HG03460 (cell line): ENCODE data around the gene SLCO3A1.

Source experiments
- ATAC-seq: cut with Tn5 transposase; IDR thresholded peaks from one replicate; pipeline ENCODE4 v1.9.1; 2021; ENCODE audit not compliant: unreplicated experiment

Gene SLCO3A1

DNA sequence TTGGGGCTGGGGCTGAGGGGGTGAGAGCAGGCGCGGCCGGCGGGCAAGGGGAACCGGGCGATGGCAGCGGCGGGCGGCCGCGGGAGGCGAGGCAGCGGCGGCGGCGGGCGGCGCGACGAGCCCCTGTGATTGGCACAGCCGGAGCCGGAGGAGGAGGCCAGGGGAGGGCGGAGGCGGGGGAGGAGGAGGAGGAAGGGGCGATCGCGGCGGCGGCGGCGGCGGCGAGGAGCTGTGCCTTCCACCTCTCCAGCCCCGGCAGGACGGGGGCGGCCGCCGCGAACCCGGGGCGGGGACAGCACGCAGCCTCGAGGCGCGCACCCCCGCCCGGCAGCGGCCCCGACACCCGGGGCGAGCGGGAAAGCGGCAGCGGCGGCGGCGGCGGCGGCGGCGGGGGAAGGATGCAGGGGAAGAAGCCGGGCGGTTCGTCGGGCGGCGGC lies at the start of gene SLCO3A1:
TSS of gene SLCO3A1 (plus strand) at position 198 of the 437 bp plus-strand sequence.
- peak; percentile 8 for ATAC-seq

DNA sequence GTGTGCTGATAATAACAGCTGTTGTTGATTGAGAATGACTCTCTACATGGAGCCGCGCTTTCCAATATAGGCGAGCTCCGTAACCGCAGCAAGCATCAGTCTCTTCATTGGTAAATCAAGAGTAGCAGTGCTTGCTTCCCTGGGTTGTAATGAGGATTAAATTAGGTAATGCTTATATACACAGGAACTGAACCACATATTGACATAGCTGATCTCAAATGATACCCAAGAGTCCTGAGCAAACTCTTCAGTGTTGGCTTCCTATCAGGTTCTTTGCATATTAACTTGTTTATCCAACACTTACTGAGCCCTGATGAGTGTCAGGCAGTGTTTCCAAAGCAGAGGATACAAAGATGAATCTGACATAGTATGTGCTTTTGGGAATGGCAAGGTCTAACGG lies 46.4 kb upstream of the SLCO3A1 start:
- ATAC-seq = no peak

DNA sequence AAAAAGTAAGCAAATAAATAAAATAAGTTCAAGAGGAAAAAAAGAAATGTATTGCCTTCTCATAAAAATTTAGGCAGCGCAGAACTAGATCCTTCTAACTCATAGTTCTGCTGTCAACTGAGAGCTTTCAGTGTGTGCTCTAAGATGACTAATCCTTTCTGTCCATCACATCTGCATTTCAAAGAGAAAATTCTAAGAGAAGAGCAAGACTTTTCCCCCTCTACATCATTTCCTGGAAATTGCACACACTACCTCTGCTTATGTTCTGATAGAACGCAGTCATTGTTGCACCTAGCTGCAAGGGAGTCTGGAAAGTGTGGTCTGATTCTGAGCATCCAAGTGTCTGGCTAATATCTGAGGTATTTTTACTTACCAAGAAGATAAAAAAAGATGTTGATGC lies 39.6 kb upstream of the SLCO3A1 start:
- ATAC-seq = no peak

DNA sequence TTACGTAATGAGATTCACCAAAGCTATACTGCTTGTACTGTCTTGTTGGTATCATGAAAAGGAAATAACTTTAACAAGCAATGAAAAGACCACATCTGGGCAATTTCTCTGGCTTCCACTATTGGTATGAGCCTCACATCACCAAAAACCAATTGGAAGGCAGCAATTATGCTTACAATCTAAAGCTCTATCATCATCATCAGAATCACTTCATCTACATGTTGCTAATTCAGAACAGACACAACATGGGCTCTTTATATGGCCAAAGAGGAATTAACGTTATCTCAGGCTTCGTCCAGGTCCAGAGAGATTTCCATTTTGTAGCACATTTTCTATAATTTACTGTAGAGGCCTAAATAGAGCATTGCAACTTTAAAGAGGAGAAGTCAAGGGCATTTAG lies 36.6 kb upstream of the SLCO3A1 start:
- no peak for ATAC-seq

DNA sequence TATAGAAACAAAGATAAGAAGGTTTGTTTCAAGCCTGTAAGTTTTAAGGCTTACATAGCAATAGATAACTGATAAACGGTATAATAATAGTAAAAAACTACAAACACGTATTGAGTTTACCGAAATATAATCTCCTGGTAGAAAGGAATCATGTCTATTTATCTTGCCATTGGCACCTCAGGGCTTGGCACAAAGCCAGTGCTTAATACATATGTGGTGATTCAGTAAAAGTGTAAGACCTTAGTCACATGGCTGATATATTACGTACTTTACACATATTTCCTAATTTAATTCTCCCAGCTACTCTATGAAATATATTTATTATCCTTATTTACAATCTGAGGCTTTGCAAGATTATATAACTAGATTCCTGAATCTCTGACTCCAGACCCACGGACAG lies 32.0 kb upstream of the SLCO3A1 start:
- ATAC-seq = no peak

DNA sequence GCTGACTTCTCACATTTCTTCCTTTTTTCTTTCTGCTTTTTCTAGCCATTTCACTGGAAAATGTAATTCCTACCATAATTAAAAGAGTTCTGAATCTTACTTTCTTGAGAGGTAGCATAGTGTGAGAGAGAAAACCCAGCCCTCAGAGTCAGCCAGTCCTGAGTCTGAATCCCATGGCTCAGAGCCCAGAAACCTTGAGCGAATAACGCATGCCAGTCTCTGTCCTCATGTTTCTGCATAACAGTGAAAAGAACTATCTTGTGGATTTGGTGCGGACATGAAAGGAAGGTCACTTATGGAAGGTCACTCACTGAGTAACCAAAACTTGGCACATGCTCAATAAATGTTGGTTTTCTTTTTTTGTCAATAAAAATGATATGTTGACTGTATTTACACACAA lies 29.3 kb upstream of the SLCO3A1 start:
- no peak for ATAC-seq

DNA sequence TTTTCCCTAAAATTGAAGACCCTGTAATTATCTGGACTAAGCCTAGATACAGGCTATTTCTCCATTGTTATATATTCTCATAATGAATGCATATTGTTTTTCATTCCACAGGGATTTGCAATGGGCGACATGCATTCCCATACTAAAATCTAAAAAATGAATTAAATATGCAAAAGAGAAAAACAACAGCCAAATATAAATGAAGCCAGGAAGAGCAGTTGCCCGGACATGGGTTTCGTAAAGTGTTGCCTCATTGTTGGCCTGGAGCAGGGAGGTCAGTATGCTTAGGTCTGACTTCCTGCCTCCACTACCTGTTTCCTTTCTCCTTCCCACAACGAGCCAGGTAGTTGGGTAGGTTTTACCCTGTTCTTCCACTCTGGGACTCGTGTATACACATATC lies 27.1 kb upstream of the SLCO3A1 start:
- ATAC-seq = no peak

DNA sequence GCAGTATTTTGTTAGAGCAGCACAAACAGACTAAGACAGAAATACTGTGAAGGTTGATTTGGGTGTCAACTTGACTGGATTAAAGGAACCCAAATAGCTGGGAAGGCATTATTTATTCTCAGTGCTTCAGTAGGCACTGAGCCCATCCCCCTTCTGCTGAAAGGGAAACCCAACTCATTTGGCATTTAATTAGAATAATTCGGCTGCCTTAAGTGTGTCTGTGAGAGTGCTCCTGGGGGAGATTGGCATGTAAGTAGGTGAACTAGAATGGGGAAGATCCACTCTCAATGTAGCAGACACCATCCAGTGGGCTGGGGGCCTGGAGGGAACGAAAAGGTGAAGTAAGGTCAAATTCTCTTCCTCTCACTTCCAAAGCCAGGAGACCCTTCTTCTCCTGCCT lies 20.5 kb upstream of the SLCO3A1 start:
- no peak for ATAC-seq

DNA sequence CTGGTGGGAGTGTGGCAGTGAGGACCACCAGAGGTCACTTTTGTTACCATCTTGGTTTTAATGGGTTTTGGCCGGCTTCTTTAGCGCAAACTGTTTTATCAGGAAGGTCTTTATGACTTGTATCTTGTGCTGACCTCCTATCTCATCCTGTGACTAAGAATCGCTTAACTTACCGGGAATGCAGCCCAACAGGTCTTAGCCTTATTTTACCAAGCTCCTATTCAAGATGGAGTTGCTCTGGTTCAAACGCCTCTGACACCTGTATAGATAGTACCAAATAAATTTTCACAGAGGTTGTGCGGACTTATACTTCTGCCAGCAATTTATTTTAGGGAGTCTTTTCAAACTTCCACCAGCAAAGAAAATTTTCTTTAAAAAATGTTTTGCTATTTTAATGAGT lies 13.6 kb upstream of the SLCO3A1 start:
- no peak for ATAC-seq

DNA sequence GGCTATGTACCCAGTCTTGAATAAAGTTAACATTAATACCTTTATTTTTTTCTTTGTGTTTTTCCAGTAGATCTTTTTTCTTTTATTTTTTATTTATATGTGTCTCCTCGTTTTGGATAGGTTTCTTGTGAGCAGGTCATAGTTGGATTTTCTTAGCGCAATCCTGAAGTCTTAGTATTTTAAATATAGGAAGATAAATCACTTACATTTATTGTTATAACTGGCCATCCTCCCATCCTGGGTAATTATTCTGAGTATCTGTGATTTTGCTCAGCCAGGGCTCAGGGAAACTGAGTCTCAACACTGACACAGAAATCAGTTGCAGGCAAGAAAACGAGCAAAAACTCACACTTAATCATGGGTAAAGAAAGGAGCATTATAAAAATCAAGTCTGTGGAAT lies 11.6 kb upstream of the SLCO3A1 start:
- ATAC-seq = no peak

DNA sequence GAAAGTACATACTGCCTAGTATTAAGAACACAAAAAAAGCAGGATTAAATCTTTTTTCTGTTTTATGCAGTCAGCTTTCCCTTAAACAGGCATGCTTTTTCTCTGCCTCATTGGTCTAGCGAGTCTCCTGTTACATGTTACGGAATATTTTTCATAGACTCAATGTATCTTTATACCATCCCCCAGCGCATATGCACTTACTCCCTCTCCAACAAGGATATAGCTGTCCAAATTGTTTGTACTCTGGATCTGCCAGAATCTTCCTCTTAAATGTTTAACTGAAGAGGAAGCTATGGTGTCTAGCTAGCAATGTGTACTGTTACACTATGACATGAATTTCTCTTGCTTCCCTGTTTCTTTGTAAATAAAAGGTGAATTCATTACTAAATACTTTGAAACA lies 9.2 kb upstream of the SLCO3A1 start:
- no peak for ATAC-seq

DNA sequence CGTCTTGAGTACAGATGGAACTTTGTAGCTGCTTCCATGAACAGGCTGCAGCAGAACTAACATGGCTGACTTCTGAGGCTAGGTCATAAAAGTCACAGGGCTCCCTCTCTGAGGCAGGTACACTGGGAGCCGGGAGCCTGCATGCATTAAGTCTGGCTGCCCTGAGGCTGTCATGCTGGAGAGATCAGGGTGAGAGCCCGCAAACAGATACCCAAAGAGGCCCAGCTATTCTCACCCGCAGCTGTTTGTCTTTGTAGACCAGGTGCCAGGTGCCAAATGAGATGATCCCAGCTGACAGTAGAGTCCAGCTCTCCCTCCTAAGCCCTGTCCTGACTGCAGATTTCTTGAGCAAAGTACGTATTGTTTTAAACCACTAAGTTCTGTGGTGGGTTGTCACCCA lies 8.6 kb upstream of the SLCO3A1 start:
- ATAC-seq = no peak

DNA sequence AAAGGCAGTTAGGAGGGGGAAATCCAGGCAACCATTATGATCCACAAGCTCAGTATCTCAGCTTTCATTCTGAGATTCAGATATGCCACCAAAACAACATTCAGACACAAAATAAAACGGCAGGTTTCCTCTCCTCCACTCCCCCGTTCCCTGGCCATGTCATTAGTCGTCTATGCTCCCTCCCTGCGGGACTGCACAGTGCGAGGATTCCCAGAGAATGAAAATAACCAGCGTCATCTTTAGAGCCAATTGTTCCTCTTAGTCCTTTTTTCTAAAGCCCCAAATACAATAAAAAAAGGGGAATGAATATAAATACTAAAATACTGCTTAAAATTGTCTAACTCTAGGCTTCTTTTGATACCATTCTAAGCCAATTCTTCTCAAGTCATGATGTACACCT lies 7.8 kb upstream of the SLCO3A1 start:
- no peak for ATAC-seq

DNA sequence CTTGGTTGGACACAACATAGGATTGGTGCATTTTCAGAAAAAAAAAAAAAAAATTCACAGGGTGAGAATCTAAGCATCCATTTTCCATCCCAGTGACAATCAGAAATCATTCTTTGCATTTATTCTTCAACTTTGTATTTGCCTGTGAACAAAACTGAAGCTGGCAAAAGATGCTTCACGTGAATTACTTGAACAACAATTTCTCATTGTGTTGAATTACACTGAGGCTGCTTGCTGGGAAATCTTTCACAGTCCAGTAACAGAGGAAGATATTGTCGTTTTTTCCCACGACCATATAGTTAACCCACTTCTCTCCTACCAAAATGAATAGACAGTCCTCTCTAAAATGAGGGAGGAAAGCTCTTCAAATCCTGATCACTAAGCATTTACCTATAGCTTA lies 4.3 kb upstream of the SLCO3A1 start:
- ATAC-seq = no peak

DNA sequence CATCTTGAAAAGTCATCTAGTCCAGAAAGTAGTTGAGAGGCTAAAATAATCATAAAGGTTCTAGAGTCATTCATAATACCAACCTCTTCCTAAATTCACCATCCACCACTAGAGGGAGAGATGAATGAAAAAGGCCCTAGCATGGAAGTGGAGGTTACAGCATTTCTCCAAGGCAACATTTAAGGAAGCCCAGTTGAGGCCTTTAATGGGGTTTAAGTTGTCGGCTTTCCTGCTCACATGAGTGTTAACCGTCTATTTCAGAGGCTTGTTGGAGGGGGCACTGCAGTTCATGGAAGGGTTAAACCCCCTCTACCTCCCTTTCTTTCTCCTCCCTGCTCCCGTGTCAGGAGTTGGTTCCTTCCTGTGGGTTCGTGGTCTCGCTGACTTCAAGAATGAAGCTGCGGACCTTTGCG lies 3.8 kb upstream of the SLCO3A1 start:
- no peak for ATAC-seq

DNA sequence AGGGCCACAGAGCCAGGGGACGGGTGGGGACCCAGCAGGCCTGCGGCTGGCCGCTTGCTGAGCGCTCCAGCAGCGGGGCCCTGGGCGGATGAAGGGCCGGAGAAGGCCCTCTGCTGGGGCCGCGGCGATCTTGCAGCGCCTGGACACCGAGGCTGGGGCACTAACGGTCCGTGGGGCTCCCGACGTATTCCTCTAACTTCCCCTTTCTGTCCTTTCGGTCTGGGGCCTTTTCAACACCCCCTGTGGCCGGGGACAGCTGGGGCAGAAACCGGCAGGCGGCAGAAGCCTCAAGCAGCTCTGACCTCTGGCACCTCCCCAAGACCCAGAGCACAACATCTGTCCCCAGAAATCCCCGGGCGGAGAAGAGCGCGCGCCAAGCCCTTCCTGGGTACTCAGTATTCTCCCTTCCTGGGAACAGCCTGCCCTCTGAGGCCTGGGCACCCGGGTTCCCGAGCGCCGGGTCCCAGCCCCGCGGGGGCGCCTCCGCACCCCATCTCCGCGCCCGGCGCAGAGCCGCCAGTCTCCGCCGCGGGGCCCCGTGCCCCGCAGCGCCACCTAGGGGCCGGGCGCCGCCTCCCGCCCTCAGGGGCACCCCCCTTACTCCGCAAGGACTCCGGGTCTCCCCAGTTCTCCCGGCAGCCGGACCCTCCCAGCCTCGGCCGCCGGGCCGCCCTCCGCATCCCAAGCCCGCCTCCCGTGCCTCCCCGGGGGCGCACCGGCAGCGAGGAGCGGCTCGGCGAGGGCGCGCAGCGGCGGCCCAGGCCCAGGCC lies 582 bp upstream of the SLCO3A1 start:
- ATAC-seq = peak; percentile 44

DNA sequence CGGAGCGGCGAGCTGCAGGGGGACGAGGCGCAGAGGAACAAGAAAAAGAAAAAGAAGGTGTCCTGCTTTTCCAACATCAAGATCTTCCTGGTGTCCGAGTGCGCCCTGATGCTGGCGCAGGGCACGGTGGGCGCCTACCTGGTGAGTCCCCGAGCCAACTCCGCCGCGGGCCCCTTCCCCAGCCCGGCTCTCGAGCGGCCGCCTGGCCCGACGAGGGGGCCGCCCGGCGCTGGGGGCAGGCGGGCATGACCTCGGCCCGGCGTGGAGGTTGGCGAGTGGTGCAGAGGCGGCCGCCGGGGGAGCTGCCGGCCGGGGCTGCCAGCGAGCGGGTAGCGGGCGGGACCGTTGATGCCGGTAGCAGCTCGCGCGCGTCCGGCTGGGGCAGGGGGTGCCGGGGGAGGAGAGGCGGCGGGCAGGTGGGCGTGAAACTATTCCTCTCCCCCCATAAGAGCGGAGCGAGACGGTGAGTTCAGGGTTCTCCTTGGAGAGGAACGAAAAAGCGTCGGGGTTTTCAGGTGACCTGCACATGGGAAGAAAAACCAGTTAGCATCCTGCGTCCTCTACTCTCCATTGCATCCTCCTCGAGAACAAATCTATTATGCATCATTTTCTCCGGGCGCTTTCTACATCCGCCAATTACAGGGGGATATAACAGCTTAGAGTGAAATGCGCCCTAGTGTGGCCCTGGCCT lies 585 bp downstream of the SLCO3A1 start:
- no peak for ATAC-seq

DNA sequence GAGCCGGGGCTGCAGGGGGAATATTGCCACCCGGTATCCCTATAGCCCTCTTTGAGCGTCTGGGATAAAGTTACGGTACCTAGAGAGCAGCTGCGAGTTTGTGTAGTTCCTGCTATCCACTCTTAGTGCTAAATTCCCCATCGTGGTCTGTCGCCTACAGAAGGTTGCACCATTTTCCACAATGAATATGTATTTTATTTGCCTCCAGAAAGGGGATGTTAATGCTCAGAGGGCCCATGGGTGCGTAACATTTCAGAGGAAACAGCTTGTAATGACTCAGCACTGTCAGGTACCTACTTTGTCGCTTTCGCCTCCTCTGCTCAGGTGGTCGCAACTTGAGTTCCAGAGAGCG lies 1.1 kb downstream of the SLCO3A1 start:
- ATAC-seq = no peak

DNA sequence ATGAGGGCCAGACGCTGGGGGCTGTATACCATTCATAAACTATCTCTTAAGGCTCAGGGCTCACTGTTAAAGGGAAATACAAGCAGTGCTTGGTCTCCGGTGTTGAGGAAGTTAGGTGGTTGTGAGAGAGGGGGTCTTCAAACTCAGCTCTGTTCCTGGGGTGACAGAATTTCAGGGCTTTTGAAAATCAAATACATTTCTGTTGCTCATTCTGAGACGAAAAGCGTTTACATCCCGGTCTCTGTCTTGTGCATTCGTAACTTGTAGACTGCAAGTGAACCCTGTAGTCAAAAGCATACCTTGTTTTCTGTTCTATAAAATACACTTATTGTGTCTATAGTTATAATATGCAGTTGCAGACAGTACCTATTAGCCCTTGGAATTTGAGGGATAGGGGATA lies 1.7 kb downstream of the SLCO3A1 start:
- no peak for ATAC-seq

DNA sequence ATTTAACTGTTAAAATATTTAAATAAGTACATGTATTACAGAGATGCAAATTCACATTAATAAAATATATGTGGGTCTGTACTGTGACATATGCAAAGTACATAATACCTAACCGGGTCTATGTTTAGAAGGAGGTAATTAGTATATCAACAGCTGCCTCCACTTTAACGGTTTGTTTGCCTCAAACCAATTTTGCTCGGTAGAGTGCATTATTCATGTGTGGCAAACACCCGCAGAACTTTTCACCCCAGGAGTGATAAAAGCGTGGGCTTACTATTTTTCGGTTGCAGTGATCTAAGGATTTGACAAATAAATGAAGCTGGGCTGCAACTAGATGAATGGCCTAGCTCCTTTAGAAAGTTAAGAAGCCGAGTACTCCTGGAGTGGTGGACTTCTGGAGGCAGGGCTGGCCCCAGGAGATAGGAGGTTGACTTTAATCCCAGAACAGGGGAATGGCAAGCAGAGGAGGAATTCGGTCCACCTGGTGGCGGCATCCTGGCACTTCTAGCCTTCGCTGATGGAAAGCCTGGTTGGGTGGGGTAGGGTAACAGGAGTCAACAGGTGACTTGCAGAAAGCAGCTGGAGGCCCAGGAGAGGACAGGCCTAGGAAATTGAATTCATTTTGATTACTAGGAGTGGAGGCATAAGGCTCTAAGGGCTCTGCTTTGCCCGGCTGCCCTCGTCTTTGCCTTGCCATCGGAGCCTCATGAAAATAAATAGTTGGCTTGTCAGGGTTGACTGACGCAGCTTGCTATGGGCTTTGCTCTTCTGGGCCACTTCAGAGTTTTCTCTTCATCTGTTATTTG lies 2.4 kb downstream of the SLCO3A1 start:
- peak; percentile 26 for ATAC-seq

DNA sequence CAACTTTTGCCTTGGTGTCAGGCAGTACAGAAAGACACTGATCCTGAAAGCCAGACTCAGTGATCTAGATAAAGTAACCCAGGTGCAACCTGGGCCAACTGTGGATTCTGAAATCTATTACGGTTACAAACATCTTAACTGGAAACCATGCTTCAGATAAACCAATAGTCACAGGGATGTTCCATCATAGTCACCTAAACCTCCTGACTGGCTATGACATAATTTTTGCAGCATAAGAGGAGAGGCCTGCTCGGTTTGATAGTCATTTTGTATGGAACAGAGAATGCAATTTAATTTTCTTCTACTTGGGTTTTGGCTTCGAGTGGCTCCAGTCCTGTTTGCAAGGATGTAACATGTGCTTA lies 3.7 kb downstream of the SLCO3A1 start:
- ATAC-seq = no peak

DNA sequence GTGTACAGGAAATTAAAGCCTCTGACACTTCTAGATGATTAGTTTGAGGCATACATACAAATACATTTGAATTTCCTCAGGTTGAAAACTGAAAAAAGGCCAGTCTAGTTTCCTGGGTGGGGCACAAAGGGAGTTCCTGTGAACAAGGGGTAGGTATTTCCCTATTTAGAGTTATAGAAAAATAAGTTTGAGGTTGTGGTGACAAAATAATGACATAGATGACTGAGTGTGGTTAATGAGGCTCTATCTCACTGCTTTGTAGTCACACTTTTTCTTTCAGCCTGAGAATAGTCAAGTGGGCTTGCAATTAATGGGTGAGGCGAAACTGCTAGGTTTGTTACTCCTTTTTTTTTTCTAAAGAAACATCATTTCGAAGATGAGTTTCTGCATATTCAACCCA lies 4.3 kb downstream of the SLCO3A1 start:
- ATAC-seq = peak; percentile 52
